Measurements from ENCODE around the gene CD2AP. TPM values are rescaled to one million over a fixed set of nuclear protein-coding genes. Genes with fewer than 3 reads are reported as not detected.

The CD2AP gene
- total RNA-seq, 5 donors from 2014 or later (not counting 1 experiment from before 2014, with no cell fraction given) = 22.3 to 39.7 (median 23.6) TPM

- H3K4me3 ChIP-seq (ENCODE audit: control insufficient read depth in 1 of 2, extremely low read depth in 1 of 2, low read length in 1 of 2) = no peak overlapping the region
- CTCF ChIA-PET = no interaction called here
- POLR2A ChIA-PET = interaction anchor here in 1 of 2 donors (0.5 kb wide), 1 partner anchor 12 kb away, joined by 3 read pairs; no protein-coding TSS in a partner anchor
- no peaks in the 10 kb centered on the region for H3K27me3 ChIP-seq (replicated peaks in 1 of 2; ENCODE audit: control insufficient read depth in 2 of 2, extremely low read depth in 1 of 2, insufficient read depth in 2 of 2, low read length in 1 of 2)
- DNase-seq (no peak), ATAC-seq (replicated peaks in 1 of 4) (no peak)
- Mint-ChIP-seq H3K27ac (no peak overlapping the region), H3K36me3 (peaks cover 64% of the 10 kb centered on the region), H3K9me3 (no peaks in the 10 kb centered on the region), H3K4me3 (no peak overlapping the region), H3K27me3 (no peaks in the 10 kb centered on the region), H3K4me1 (no peaks in the 10 kb centered on the region)
- peaks cover 9 to 39% of the 10 kb centered on the region in 2 donors for H3K36me3 ChIP-seq (ENCODE audit: control insufficient read depth in 2 of 2, extremely low read depth in 1 of 2, insufficient read depth in 1 of 2, low read length in 1 of 2)
- H3K4me1 ChIP-seq (ENCODE audit: control insufficient read depth in 1 of 2, extremely low read depth in 1 of 2, insufficient read depth in 2 of 2, low read length in 2 of 2) = no peaks in the 10 kb centered on the region
- H3K27ac ChIP-seq (ENCODE audit: low read length) = no peak overlapping the region
- no peaks in the 10 kb centered on the region for H3K9me3 ChIP-seq
- WGBS (ENCODE audit: insufficient coverage) = 100% methylated on average over 1 of the region's 3 CpGs
Measured at GRCh38 chr6:47593979-47594378, 116.4 kb downstream of the CD2AP start.

DNA sequence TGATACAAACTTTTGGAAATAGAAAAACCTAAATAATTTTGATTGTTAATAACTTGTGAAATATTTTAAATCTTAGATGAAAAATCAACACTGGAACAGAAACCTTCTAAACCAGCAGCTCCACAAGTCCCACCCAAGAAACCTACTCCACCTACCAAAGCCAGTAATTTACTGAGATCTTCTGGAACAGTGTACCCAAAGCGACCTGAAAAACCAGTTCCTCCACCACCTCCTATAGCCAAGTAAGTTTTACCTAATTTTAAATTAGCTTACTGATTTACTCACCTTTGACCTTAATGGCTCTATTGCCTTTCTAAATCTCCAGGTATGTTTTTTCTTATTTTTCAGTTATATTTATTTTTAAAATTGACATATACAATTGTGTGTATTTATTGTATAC, 118.2 kb downstream of the CD2AP start:
- Mint-ChIP-seq H3K4me1 (no peaks in the 10 kb centered on the region), H3K36me3 (peaks cover 64% of the 10 kb centered on the region), H3K27ac (no peak overlapping the region), H3K4me3 (no peak overlapping the region), H3K27me3 (no peaks in the 10 kb centered on the region), H3K9me3 (no peaks in the 10 kb centered on the region)
- ATAC-seq (replicated peaks in 1 of 4) (no peak), DNase-seq (no peak)
- Histone ChIP-seq H3K27me3 (replicated peaks in 1 of 2; ENCODE audit: control insufficient read depth in 2 of 2, extremely low read depth in 1 of 2, insufficient read depth in 2 of 2, low read length in 1 of 2) (no peaks in the 10 kb centered on the region), H3K9me3 (no peaks in the 10 kb centered on the region), H3K36me3 (ENCODE audit: control insufficient read depth in 2 of 2, extremely low read depth in 1 of 2, insufficient read depth in 1 of 2, low read length in 1 of 2) (peaks cover 9 to 39% of the 10 kb centered on the region in 2 donors), H3K4me1 (ENCODE audit: control insufficient read depth in 1 of 2, extremely low read depth in 1 of 2, insufficient read depth in 2 of 2, low read length in 2 of 2) (no peaks in the 10 kb centered on the region), H3K27ac (ENCODE audit: low read length) (no peak overlapping the region), H3K4me3 (ENCODE audit: control insufficient read depth in 1 of 2, extremely low read depth in 1 of 2, low read length in 1 of 2) (no peak overlapping the region)
- WGBS (ENCODE audit: insufficient coverage) = 100% methylated on average over 1 of the region's 1 CpG
- POLR2A ChIA-PET = interaction anchor here in 1 of 2 donors (0.6 kb wide), 1 partner anchor 11 kb away, joined by 4 read pairs; no protein-coding TSS in a partner anchor
- CTCF ChIA-PET = interaction anchor here in 1 of 2 donors (1.0 kb wide), 1 partner anchor 118 kb away, joined by 4 read pairs; the partner anchor contains the start of gene CD2AP

GRCh38 chr6:47598367-47598766, 120.8 kb downstream of the CD2AP start:
- H3K27ac ChIP-seq (ENCODE audit: low read length) = no peak overlapping the region
- ATAC-seq (replicated peaks in 1 of 4) = no peak
- POLR2A ChIA-PET = no interaction called here
- no peak overlapping the region for H3K27ac Mint-ChIP-seq
- peaks cover 2 to 28% of the 10 kb centered on the region in 2 donors for H3K36me3 ChIP-seq (ENCODE audit: control insufficient read depth in 2 of 2, extremely low read depth in 1 of 2, insufficient read depth in 1 of 2, low read length in 1 of 2)
- WGBS (ENCODE audit: insufficient coverage) = no CpG with 5 or more reads among the region's 4 CpGs
- H3K4me3 ChIP-seq (ENCODE audit: control insufficient read depth in 1 of 2, extremely low read depth in 1 of 2, low read length in 1 of 2) = no peak overlapping the region
- no peaks in the 10 kb centered on the region for H3K9me3 ChIP-seq
- CTCF ChIA-PET = no interaction called here
- no peaks in the 10 kb centered on the region for H3K4me1 ChIP-seq (ENCODE audit: control insufficient read depth in 1 of 2, extremely low read depth in 1 of 2, insufficient read depth in 2 of 2, low read length in 2 of 2)
- no peak overlapping the region for H3K4me3 Mint-ChIP-seq
- H3K27me3 ChIP-seq (replicated peaks in 1 of 2; ENCODE audit: control insufficient read depth in 2 of 2, extremely low read depth in 1 of 2, insufficient read depth in 2 of 2, low read length in 1 of 2) = no peaks in the 10 kb centered on the region
- H3K4me1 Mint-ChIP-seq = no peaks in the 10 kb centered on the region
- no peak for DNase-seq
- peaks cover 52% of the 10 kb centered on the region for H3K36me3 Mint-ChIP-seq
- H3K27me3 Mint-ChIP-seq = no peaks in the 10 kb centered on the region
- H3K9me3 Mint-ChIP-seq = no peaks in the 10 kb centered on the region

DNA sequence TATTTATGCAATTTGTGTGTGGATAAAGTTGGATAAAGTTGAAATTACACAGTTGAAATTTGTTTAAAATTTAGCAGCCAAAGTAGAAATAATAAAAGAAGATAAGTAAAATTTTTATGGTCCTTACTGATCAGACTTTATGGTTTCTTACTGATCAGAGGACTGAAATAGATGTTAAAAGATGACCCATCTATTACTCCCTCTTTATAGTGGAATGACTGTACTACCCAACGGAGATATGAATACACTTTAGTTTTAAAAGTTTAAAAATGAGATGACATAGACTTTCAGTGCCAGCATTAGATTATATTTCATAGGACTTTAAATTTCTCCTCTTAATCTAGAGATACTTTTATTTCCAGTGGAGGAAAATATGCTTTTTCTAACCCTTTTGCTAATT, 121.9 kb downstream of the CD2AP start:
- Histone ChIP-seq H3K9me3 (no peaks in the 10 kb centered on the region), H3K4me3 (ENCODE audit: control insufficient read depth in 1 of 2, extremely low read depth in 1 of 2, low read length in 1 of 2) (no peak overlapping the region), H3K27me3 (replicated peaks in 1 of 2; ENCODE audit: control insufficient read depth in 2 of 2, extremely low read depth in 1 of 2, insufficient read depth in 2 of 2, low read length in 1 of 2) (no peaks in the 10 kb centered on the region), H3K36me3 (ENCODE audit: control insufficient read depth in 2 of 2, extremely low read depth in 1 of 2, insufficient read depth in 1 of 2, low read length in 1 of 2) (peaks cover 2 to 26% of the 10 kb centered on the region in 2 donors), H3K27ac (ENCODE audit: low read length) (no peak overlapping the region), H3K4me1 (ENCODE audit: control insufficient read depth in 1 of 2, extremely low read depth in 1 of 2, insufficient read depth in 2 of 2, low read length in 2 of 2) (no peaks in the 10 kb centered on the region)
- Mint-ChIP-seq H3K4me3 (no peak overlapping the region), H3K27me3 (no peaks in the 10 kb centered on the region), H3K4me1 (no peaks in the 10 kb centered on the region), H3K27ac (no peak overlapping the region), H3K9me3 (no peaks in the 10 kb centered on the region), H3K36me3 (peaks cover 45% of the 10 kb centered on the region)
- ChIA-PET POLR2A (interaction anchor here in 1 of 2 donors (0.6 kb wide), 1 partner anchor 37 kb away, joined by 3 read pairs; no protein-coding TSS in a partner anchor), CTCF (no interaction called here)
- no CpG with 5 or more reads among the region's 1 CpG for WGBS (ENCODE audit: insufficient coverage)
- DNase-seq (no peak), ATAC-seq (replicated peaks in 1 of 4) (no peak)

- ChIA-PET CTCF (no interaction called here), POLR2A (no interaction called here)
- H3K4me1 Mint-ChIP-seq = no peaks in the 10 kb centered on the region
- DNase-seq (no peak), ATAC-seq (replicated peaks in 1 of 4) (no peak)
- Histone ChIP-seq H3K27me3 (replicated peaks in 1 of 2; ENCODE audit: control insufficient read depth in 2 of 2, extremely low read depth in 1 of 2, insufficient read depth in 2 of 2, low read length in 1 of 2) (no peaks in the 10 kb centered on the region), H3K9me3 (no peaks in the 10 kb centered on the region), H3K36me3 (ENCODE audit: control insufficient read depth in 2 of 2, extremely low read depth in 1 of 2, insufficient read depth in 1 of 2, low read length in 1 of 2) (peaks cover 0 to 20% of the 10 kb centered on the region in 2 donors), H3K4me1 (ENCODE audit: control insufficient read depth in 1 of 2, extremely low read depth in 1 of 2, insufficient read depth in 2 of 2, low read length in 2 of 2) (no peaks in the 10 kb centered on the region), H3K27ac (ENCODE audit: low read length) (no peak overlapping the region), H3K4me3 (ENCODE audit: control insufficient read depth in 1 of 2, extremely low read depth in 1 of 2, low read length in 1 of 2) (no peak overlapping the region)
- H3K9me3 Mint-ChIP-seq = no peaks in the 10 kb centered on the region
- no peak overlapping the region for H3K4me3 Mint-ChIP-seq
- no peaks in the 10 kb centered on the region for H3K27me3 Mint-ChIP-seq
- WGBS (ENCODE audit: insufficient coverage) = no CpG with 5 or more reads among the region's 1 CpG
- H3K36me3 Mint-ChIP-seq = peaks cover 35% of the 10 kb centered on the region
- no peak overlapping the region for H3K27ac Mint-ChIP-seq
Measured at GRCh38 chr6:47603227-47603626, 125.6 kb downstream of the CD2AP start.

GRCh38 chr6:47603995-47604394, 126.4 kb downstream of the CD2AP start:
- ATAC-seq (replicated peaks in 1 of 4) (no peak), DNase-seq (no peak)
- H3K4me3 Mint-ChIP-seq = no peak overlapping the region
- Histone ChIP-seq H3K27ac (ENCODE audit: low read length) (no peak overlapping the region), H3K9me3 (no peaks in the 10 kb centered on the region), H3K4me3 (ENCODE audit: control insufficient read depth in 1 of 2, extremely low read depth in 1 of 2, low read length in 1 of 2) (no peak overlapping the region), H3K36me3 (ENCODE audit: control insufficient read depth in 2 of 2, extremely low read depth in 1 of 2, insufficient read depth in 1 of 2, low read length in 1 of 2) (peaks cover 0 to 20% of the 10 kb centered on the region in 2 donors), H3K27me3 (replicated peaks in 1 of 2; ENCODE audit: control insufficient read depth in 2 of 2, extremely low read depth in 1 of 2, insufficient read depth in 2 of 2, low read length in 1 of 2) (no peaks in the 10 kb centered on the region), H3K4me1 (ENCODE audit: control insufficient read depth in 1 of 2, extremely low read depth in 1 of 2, insufficient read depth in 2 of 2, low read length in 2 of 2) (no peaks in the 10 kb centered on the region)
- H3K27me3 Mint-ChIP-seq = no peaks in the 10 kb centered on the region
- WGBS (ENCODE audit: insufficient coverage) = no CpG with 5 or more reads among the region's 4 CpGs
- H3K27ac Mint-ChIP-seq = no peak overlapping the region
- H3K9me3 Mint-ChIP-seq = no peaks in the 10 kb centered on the region
- H3K36me3 Mint-ChIP-seq = peaks cover 39% of the 10 kb centered on the region
- ChIA-PET CTCF (no interaction called here), POLR2A (no interaction called here)
- no peaks in the 10 kb centered on the region for H3K4me1 Mint-ChIP-seq

All from T-cell (primary cell).